ENCODE results near the gene THRB. TPM values are rescaled to one million over a fixed set of nuclear protein-coding genes. Genes with fewer than 3 reads are reported as not detected.

The THRB gene
- total RNA-seq, 2 experiments from 2014 or later, result not detected

GRCh38 chr3:24190256-24190655 lies 304.4 kb downstream of the THRB start:
- Mint-ChIP-seq H3K4me3 (no peak overlapping the region), H3K27ac (no peak overlapping the region), H3K36me3 (ENCODE audit: low read depth) (no peaks in the 10 kb centered on the region), H3K9me3 (no peaks in the 10 kb centered on the region), H3K27me3 (no peaks in the 10 kb centered on the region), H3K4me1 (no peaks in the 10 kb centered on the region)
- POLR2A ChIA-PET, result no interaction called here
- CTCF ChIA-PET, result no interaction called here
- no peak for DNase-seq

GRCh38 chr3:24185738-24186384 lies 308.8 kb downstream of the THRB start:
- Mint-ChIP-seq H3K27me3 (no peaks in the 10 kb centered on the region), H3K36me3 (ENCODE audit: low read depth) (no peaks in the 10 kb centered on the region), H3K4me1 (no peaks in the 10 kb centered on the region), H3K4me3 (no peak overlapping the region), H3K27ac (no peak overlapping the region), H3K9me3 (no peaks in the 10 kb centered on the region)
- ChIA-PET CTCF (no interaction called here), POLR2A (no interaction called here)
- no peak for DNase-seq

GRCh38 chr3:24184528-24185176 lies 310.0 kb downstream of the THRB start:
- H3K4me1 Mint-ChIP-seq, result no peaks in the 10 kb centered on the region
- no peak for DNase-seq
- H3K27me3 Mint-ChIP-seq, result no peaks in the 10 kb centered on the region
- ChIA-PET POLR2A (no interaction called here), CTCF (no interaction called here)
- no peak overlapping the region for H3K27ac Mint-ChIP-seq
- no peak overlapping the region for H3K4me3 Mint-ChIP-seq
- H3K9me3 Mint-ChIP-seq, result no peaks in the 10 kb centered on the region
- no peaks in the 10 kb centered on the region for H3K36me3 Mint-ChIP-seq (ENCODE audit: low read depth)

GRCh38 chr3:24182756-24183155 lies 311.9 kb downstream of the THRB start:
- CTCF ChIA-PET, result no interaction called here

GRCh38 chr3:24181256-24181655 lies 313.4 kb downstream of the THRB start:
- CTCF ChIA-PET, result no interaction called here

More at GRCh38 chr3:24182756-24183155, 311.9 kb downstream of the THRB start:
- H3K9me3 Mint-ChIP-seq, result no peaks in the 10 kb centered on the region
- POLR2A ChIA-PET, result no interaction called here
- DNase-seq, result no peak
- no peak overlapping the region for H3K27ac Mint-ChIP-seq
- H3K36me3 Mint-ChIP-seq (ENCODE audit: low read depth), result no peaks in the 10 kb centered on the region
- H3K4me3 Mint-ChIP-seq, result no peak overlapping the region
- no peaks in the 10 kb centered on the region for H3K4me1 Mint-ChIP-seq
- no peaks in the 10 kb centered on the region for H3K27me3 Mint-ChIP-seq

GRCh38 chr3:24180616-24181015 lies 314.0 kb downstream of the THRB start:
- POLR2A ChIA-PET, result no interaction called here
- Mint-ChIP-seq H3K4me3 (no peak overlapping the region), H3K4me1 (no peaks in the 10 kb centered on the region), H3K27me3 (no peaks in the 10 kb centered on the region), H3K36me3 (ENCODE audit: low read depth) (no peaks in the 10 kb centered on the region), H3K9me3 (no peaks in the 10 kb centered on the region), H3K27ac (no peak overlapping the region)
- CTCF ChIA-PET, result interaction anchor here (2.2 kb wide), 1 partner anchor 10 kb away, joined by 5 read pairs; no protein-coding TSS in a partner anchor
- DNase-seq, result no peak

More at GRCh38 chr3:24181256-24181655, 313.4 kb downstream of the THRB start:
- no peaks in the 10 kb centered on the region for H3K27me3 Mint-ChIP-seq
- DNase-seq, result no peak
- no peaks in the 10 kb centered on the region for H3K36me3 Mint-ChIP-seq (ENCODE audit: low read depth)
- H3K27ac Mint-ChIP-seq, result no peak overlapping the region
- no peaks in the 10 kb centered on the region for H3K4me1 Mint-ChIP-seq
- H3K4me3 Mint-ChIP-seq, result no peak overlapping the region
- POLR2A ChIA-PET, result no interaction called here
- H3K9me3 Mint-ChIP-seq, result no peaks in the 10 kb centered on the region

- Mint-ChIP-seq H3K4me1 (no peaks in the 10 kb centered on the region), H3K36me3 (ENCODE audit: low read depth) (no peaks in the 10 kb centered on the region), H3K27ac (no peak overlapping the region), H3K9me3 (no peaks in the 10 kb centered on the region), H3K27me3 (no peaks in the 10 kb centered on the region), H3K4me3 (no peak overlapping the region)
- no peak for DNase-seq
- POLR2A ChIA-PET, result no interaction called here
- CTCF ChIA-PET, result no interaction called here
Measured at GRCh38 chr3:24177201-24177600, 317.4 kb downstream of the THRB start.

GRCh38 chr3:24174614-24175013 lies 320.0 kb downstream of the THRB start:
- POLR2A ChIA-PET, result no interaction called here
- Mint-ChIP-seq H3K4me3 (no peak overlapping the region), H3K9me3 (no peaks in the 10 kb centered on the region), H3K36me3 (ENCODE audit: low read depth) (no peaks in the 10 kb centered on the region), H3K27me3 (no peaks in the 10 kb centered on the region), H3K27ac (no peak overlapping the region), H3K4me1 (no peaks in the 10 kb centered on the region)
- no peak for DNase-seq
- CTCF ChIA-PET, result no interaction called here

- CTCF ChIA-PET, result no interaction called here
- H3K4me1 Mint-ChIP-seq, result no peaks in the 10 kb centered on the region
- DNase-seq, result no peak
- no peak overlapping the region for H3K4me3 Mint-ChIP-seq
- H3K27me3 Mint-ChIP-seq, result peaks cover 3% of the 10 kb centered on the region
- no peaks in the 10 kb centered on the region for H3K36me3 Mint-ChIP-seq (ENCODE audit: low read depth)
- no peak overlapping the region for H3K27ac Mint-ChIP-seq
- no peaks in the 10 kb centered on the region for H3K9me3 Mint-ChIP-seq
- POLR2A ChIA-PET, result no interaction called here
Measured at GRCh38 chr3:24168977-24169376, 325.7 kb downstream of the THRB start.

GRCh38 chr3:24167429-24167828 lies 327.2 kb downstream of the THRB start:
- Mint-ChIP-seq H3K27ac (no peak overlapping the region), H3K4me1 (no peaks in the 10 kb centered on the region), H3K36me3 (ENCODE audit: low read depth) (no peaks in the 10 kb centered on the region), H3K9me3 (no peaks in the 10 kb centered on the region), H3K27me3 (peaks cover 3% of the 10 kb centered on the region), H3K4me3 (no peak overlapping the region)
- DNase-seq, result no peak
- ChIA-PET POLR2A (no interaction called here), CTCF (interaction anchor here (0.7 to 1.4 kb wide), 2 partner anchors 22 to 24 kb away, joined by 3 read pairs; no protein-coding TSS in a partner anchor)

GRCh38 chr3:24166515-24166914 lies 328.1 kb downstream of the THRB start:
- peaks cover 3% of the 10 kb centered on the region for H3K27me3 Mint-ChIP-seq
- H3K36me3 Mint-ChIP-seq (ENCODE audit: low read depth), result no peaks in the 10 kb centered on the region
- POLR2A ChIA-PET, result no interaction called here
- CTCF ChIA-PET, result interaction anchor here (1.4 kb wide), 1 partner anchor 25 kb away, joined by 3 read pairs; no protein-coding TSS in a partner anchor
- no peak for DNase-seq
- H3K4me1 Mint-ChIP-seq, result no peaks in the 10 kb centered on the region
- H3K4me3 Mint-ChIP-seq, result no peak overlapping the region
- no peak overlapping the region for H3K27ac Mint-ChIP-seq
- H3K9me3 Mint-ChIP-seq, result no peaks in the 10 kb centered on the region

GRCh38 chr3:24165603-24165982 lies 329.1 kb downstream of the THRB start:
- peaks cover 3% of the 10 kb centered on the region for H3K27me3 Mint-ChIP-seq
- CTCF ChIA-PET, result no interaction called here
- no peaks in the 10 kb centered on the region for H3K4me1 Mint-ChIP-seq
- no peak for DNase-seq
- H3K27ac Mint-ChIP-seq, result no peak overlapping the region
- H3K4me3 Mint-ChIP-seq, result no peak overlapping the region
- H3K9me3 Mint-ChIP-seq, result no peaks in the 10 kb centered on the region
- H3K36me3 Mint-ChIP-seq (ENCODE audit: low read depth), result no peaks in the 10 kb centered on the region
- POLR2A ChIA-PET, result no interaction called here

GRCh38 chr3:24164967-24165602 lies 329.6 kb downstream of the THRB start:
- Mint-ChIP-seq H3K27ac (no peak overlapping the region), H3K9me3 (no peaks in the 10 kb centered on the region), H3K4me1 (no peaks in the 10 kb centered on the region), H3K27me3 (peaks cover 3% of the 10 kb centered on the region), H3K4me3 (no peak overlapping the region), H3K36me3 (ENCODE audit: low read depth) (no peaks in the 10 kb centered on the region)
- POLR2A ChIA-PET, result no interaction called here
- no peak for DNase-seq
- CTCF ChIA-PET, result no interaction called here

All from activated CD4-positive, alpha-beta T cell treated with anti-CD3 and anti-CD28 coated beads, Interleukin-2, amount 10 ng/mL, durations not matched to agents 7 days and 5 days (primary cell).